A549 (cell line): ENCODE data around the gene ARHGEF7. TPM values are rescaled to one million over a fixed set of nuclear protein-coding genes. Genes with fewer than 3 reads are reported as not detected.
A peak's percentile ranks its signal among the peaks of the same experiment; 100 is the strongest.

Experiments used
- ATAC-seq, 2 experiments: fragments of 200-7000 bp in 1 of 2; fragments of >200 bp in 1 of 2; cut with Nextera tagmentation in 1 of 2; cut with Tn5 transposase in 1 of 2; 3 replicates each; pipeline versions ENCODE4 v1.8.0 to v1.9.1; 2018 to 2020; ENCODE audit warnings: mild to moderate bottlenecking in 1 of 2, moderate library complexity in 1 of 2
- CTCF ChIA-PET: fragments of 300-600 bp; sonication (Branson Sonifier 250); formaldehyde crosslinking; extraction: SDS; loops from one replicate; lab custom pipeline; 2021; ENCODE audit warnings: antibody characterized with exemption, inconsistent platforms; lab: Yijun Ruan, JAX
- POLR2A ChIA-PET: fragments of 350-600 bp; formaldehyde crosslinking; extraction: SDS; loops from one replicate; lab custom pipeline; 2021; ENCODE audit warnings: antibody characterized with exemption, inconsistent platforms; lab: Yijun Ruan, JAX
- DNase-seq, 2 experiments: peaks; one replicate each; pipeline versions ENCODE4 v3.0.0 to v3.0.0-alpha.2; 2011 to 2016; ENCODE audit warnings: low read depth in 1 of 2, low spot score in 1 of 2
- FAIRE-seq: peaks from 2 replicates; lab custom pipeline; 2011; peaks lifted over from hg19 to GRCh38; lab: Jason Lieb, UNC
- H3K27ac ChIP-seq, 2 experiments: fragments of >200 bp; sonication (Bioruptor Twin); formaldehyde crosslinking; 3 replicates each; pipeline ENCODE4 v1.5.1; 2016 to 2017
- H3K4me1 ChIP-seq: fragments of >200 bp; sonication (Bioruptor Twin); formaldehyde crosslinking; 3 replicates; pipeline ENCODE4 v1.6.1; 2016
- H3K4me2 ChIP-seq: fragments of >200 bp; sonication (Bioruptor Twin); formaldehyde crosslinking; 3 replicates; pipeline ENCODE4 v1.6.1; 2016
- H3K4me3 ChIP-seq: fragments of >200 bp; sonication (Bioruptor Twin); formaldehyde crosslinking; 3 replicates; pipeline ENCODE4 v1.5.1; 2016
- H3K9me3 ChIP-seq: fragments of >200 bp; sonication (Bioruptor Twin); formaldehyde crosslinking; 3 replicates; pipeline ENCODE4 v1.6.1; 2016
- CBX8 ChIP-seq: fragments of 200-600 bp; sonication (generic); IDR thresholded peaks from 2 replicates; pipeline ENCODE4 v1.6.1; 2016
- CEBPB ChIP-seq, 2 experiments: fragments of >200 bp in 1 of 2; sonication (Bioruptor Twin) in 1 of 2; formaldehyde crosslinking in 1 of 2; IDR thresholded peaks; 2 replicates each; pipeline ENCODE4 v1.6.1; 2012 to 2016
- CHD2 ChIP-seq: fragments of 150-350 bp; IDR thresholded peaks from 2 replicates; pipeline ENCODE4 v1.6.1; 2014; ENCODE audit warnings: low read length; ENCODE audit not compliant: partially characterized antibody
- EHMT2 ChIP-seq: fragments of 200-600 bp; sonication (generic); IDR thresholded peaks from 2 replicates; pipeline ENCODE4 v1.6.1; 2016; ENCODE audit warnings: antibody characterized with exemption, low read depth, mild to moderate bottlenecking, moderate library complexity
- ESRRA ChIP-seq: fragments of 150-350 bp; IDR thresholded peaks from 2 replicates; pipeline ENCODE4 v1.6.1; 2014; ENCODE audit warnings: mild to moderate bottlenecking, low read length, borderline replicate concordance
- FOSB ChIP-seq: fragments of 250-450 bp; sonication (Bioruptor Pico); IDR thresholded peaks from 2 replicates; pipeline ENCODE4 v1.5.0; 2020; ENCODE audit warnings: mild to moderate bottlenecking, moderate library complexity
- FOSL2 ChIP-seq, 2 experiments: fragments of 450-650 bp in 1 of 2; fragments of >200 bp in 1 of 2; sonication (Bioruptor Twin) in 1 of 2; formaldehyde crosslinking; IDR thresholded peaks; 2 replicates each; pipeline versions ENCODE4 v1.5.0 to v1.6.1; 2016 to 2020; ENCODE audit warnings: mild to moderate bottlenecking in 1 of 2, moderate library complexity in 1 of 2
- GATA3 ChIP-seq: IDR thresholded peaks from 2 replicates; pipeline ENCODE4 v1.6.1; 2012; ENCODE audit warnings: borderline replicate concordance
- HMGXB4 ChIP-seq: fragments of 250-450 bp; sonication (Bioruptor Pico); IDR thresholded peaks from 2 replicates; pipeline ENCODE4 v1.5.0; 2021; ENCODE audit warnings: mild to moderate bottlenecking, moderate library complexity, borderline replicate concordance
- HOXB5 ChIP-seq: fragments of 250-450 bp; sonication (Bioruptor Pico); IDR thresholded peaks from 2 replicates; pipeline ENCODE4 v1.5.0; 2020; ENCODE audit warnings: mild to moderate bottlenecking, moderate library complexity
- MAFK ChIP-seq: fragments of 450-650 bp; IDR thresholded peaks from 2 replicates; pipeline ENCODE4 v1.6.1; 2014; ENCODE audit not compliant: partially characterized antibody
- NPAS2 ChIP-seq: fragments of 250-450 bp; sonication (Bioruptor Pico); IDR thresholded peaks from 2 replicates; pipeline ENCODE4 v1.8.0; 2022; ENCODE audit warnings: mild to moderate bottlenecking, moderate library complexity, borderline replicate concordance
- RCOR1 ChIP-seq: fragments of 150-350 bp; IDR thresholded peaks from 2 replicates; pipeline ENCODE4 v1.6.1; 2014; ENCODE audit warnings: antibody characterized with exemption, low read length, low read depth
- REST ChIP-seq: fragments of 200-600 bp; sonication (generic); IDR thresholded peaks from 2 replicates; pipeline ENCODE4 v1.6.1; 2016; ENCODE audit warnings: antibody characterized with exemption, mild to moderate bottlenecking, moderate library complexity
- RNF2 ChIP-seq: fragments of 200-600 bp; sonication (generic); IDR thresholded peaks from 2 replicates; pipeline ENCODE4 v1.6.1; 2016; ENCODE audit warnings: low read depth, mild to moderate bottlenecking, antibody characterized with exemption, moderate library complexity, borderline replicate concordance
- SREBF2 ChIP-seq: fragments of 450-650 bp; IDR thresholded peaks from 2 replicates; pipeline ENCODE4 v1.6.1; 2014; ENCODE audit warnings: mild to moderate bottlenecking, moderate library complexity
- TP53 ChIP-seq: fragments of 250-450 bp; sonication (Bioruptor Pico); IDR thresholded peaks from 2 replicates; pipeline ENCODE4 v1.5.0; 2021; ENCODE audit warnings: mild to moderate bottlenecking, moderate library complexity
- ZFP36 ChIP-seq: fragments of 450-650 bp; IDR thresholded peaks from 2 replicates; pipeline ENCODE4 v1.6.1; 2014; ENCODE audit warnings: borderline replicate concordance; ENCODE audit not compliant: partially characterized antibody
- WGBS: methylation state at CpG from one replicate; pipeline ENCODE4 v1.1.6; 2017; ENCODE audit errors: missing lambda C conversion rate; 5-methylcytosine and 5-hydroxymethylcytosine counted together
- polyA plus RNA-seq, 4 experiments: library from polyadenylated mRNA; depleted of rRNA in 3 of 4; stranded (reverse); fragments of >200 nt; fragmentation: RNase III in 1 of 4; extraction: RNeasy Plus Mini Kit Qiagen cat#74134 plus additional on column Dnase treatment in 1 of 4; gene quantifications; 2 replicates in 3 of 4; 3 replicates in 1 of 4; pipeline ENCODE4 v1.2.3, GENCODE V29; 2011 to 2017
- TF ChIP-seq, protein P1 (sequence below): fragments of 150-350 bp; IDR thresholded peaks from 2 replicates; pipeline ENCODE4 v1.6.1; 2014; ENCODE audit warnings: low read depth, mild to moderate bottlenecking, low read length
- TF ChIP-seq, protein P2 (sequence below): IDR thresholded peaks from 2 replicates; pipeline ENCODE4 v1.6.1; 2012

The ARHGEF7 gene
- polyA plus RNA-seq, 2 of the 4 experiments (the other 2 are of a cell fraction) = 21.1 to 23.1 TPM

DNA sequence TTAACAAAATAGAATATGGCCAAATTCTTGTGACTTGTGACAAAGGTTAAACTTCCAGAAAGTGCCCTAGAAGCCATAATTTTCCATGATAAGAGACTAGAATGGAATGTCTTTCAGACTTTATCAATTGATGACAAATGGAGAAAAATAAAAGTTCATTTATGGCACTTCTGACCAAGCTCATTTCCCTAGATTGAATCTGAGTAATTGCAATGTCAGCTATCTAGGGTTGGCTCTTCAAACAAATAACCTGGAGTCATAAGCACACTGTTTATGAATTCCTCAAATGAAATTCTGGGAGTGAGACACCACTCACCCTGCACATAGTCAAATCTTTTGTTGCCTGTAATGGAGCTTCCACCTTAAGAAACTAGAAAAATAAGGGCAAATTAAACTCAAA lies 11.4 kb downstream of the ARHGEF7 start:
- FAIRE-seq = no peak

GRCh38 chr13:111129465-111130115 lies 14.5 kb downstream of the ARHGEF7 start:
- TF ChIP-seq CEBPB (IDR thresholded peaks at IDR 0.05) = no peak
- TF ChIP-seq, protein P1, sequence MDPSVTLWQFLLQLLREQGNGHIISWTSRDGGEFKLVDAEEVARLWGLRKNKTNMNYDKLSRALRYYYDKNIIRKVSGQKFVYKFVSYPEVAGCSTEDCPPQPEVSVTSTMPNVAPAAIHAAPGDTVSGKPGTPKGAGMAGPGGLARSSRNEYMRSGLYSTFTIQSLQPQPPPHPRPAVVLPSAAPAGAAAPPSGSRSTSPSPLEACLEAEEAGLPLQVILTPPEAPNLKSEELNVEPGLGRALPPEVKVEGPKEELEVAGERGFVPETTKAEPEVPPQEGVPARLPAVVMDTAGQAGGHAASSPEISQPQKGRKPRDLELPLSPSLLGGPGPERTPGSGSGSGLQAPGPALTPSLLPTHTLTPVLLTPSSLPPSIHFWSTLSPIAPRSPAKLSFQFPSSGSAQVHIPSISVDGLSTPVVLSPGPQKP = no peak
- WGBS = 22% methylated on average over 9 of the region's 9 CpGs
- H3K4me2 ChIP-seq = no peak overlapping the region
- no peaks in the 10 kb centered on the region for H3K4me1 ChIP-seq
- ATAC-seq (no peak), DNase-seq (no peak), FAIRE-seq (no peak)
- no peak overlapping the region for H3K4me3 ChIP-seq
- H3K27ac ChIP-seq = no peak overlapping the region
- H3K9me3 ChIP-seq = no peaks in the 10 kb centered on the region
- POLR2A ChIA-PET = no interaction called here
- CTCF ChIA-PET = no interaction called here

More for the DNA sequence above, 11.4 kb downstream of the ARHGEF7 start:
- H3K4me3 ChIP-seq = no peak overlapping the region
- TF ChIP-seq MAFK (peak; percentile 56), CHD2 (no peak)
- TF ChIP-seq, all 56 proteins: peak for 1
- Histone ChIP-seq H3K27ac (no peak overlapping the region), H3K4me1 (no peaks in the 10 kb centered on the region), H3K9me3 (no peaks in the 10 kb centered on the region), H3K4me2 (no peak overlapping the region)
- DNase-seq (no peak), ATAC-seq (no peak)
- POLR2A ChIA-PET = no interaction called here
- CTCF ChIA-PET = interaction anchor here (0.7 kb wide), 1 partner anchor 408 kb away, joined by 3 read pairs; no protein-coding TSS in a partner anchor

DNA sequence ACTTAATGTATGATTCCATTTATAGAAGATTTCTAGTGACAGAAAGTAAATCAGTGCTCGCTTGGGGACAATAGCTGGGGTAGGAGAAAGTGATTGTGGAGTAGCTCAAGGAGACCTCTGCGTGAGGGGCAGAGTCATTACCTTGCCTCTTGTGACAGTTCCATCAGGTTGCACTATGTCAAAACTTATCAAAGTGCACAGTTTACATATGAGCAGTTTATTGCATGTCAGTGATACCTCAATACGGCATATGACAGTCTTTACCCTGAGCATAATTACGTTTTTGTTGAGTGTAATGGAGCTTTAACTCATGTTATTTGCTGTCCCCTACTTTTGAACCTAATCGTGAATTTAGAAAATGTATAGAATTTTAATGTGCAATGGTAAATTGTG lies 15.0 kb downstream of the ARHGEF7 start:
- 36% methylated on average over 5 of the region's 5 CpGs for WGBS
- POLR2A ChIA-PET = no interaction called here

More for the DNA sequence above, 15.0 kb downstream of the ARHGEF7 start:
- TF ChIP-seq FOSB = no peak
- no peak for TF ChIP-seq ZFP36
- TF ChIP-seq REST = no peak
- TF ChIP-seq, protein P2, sequence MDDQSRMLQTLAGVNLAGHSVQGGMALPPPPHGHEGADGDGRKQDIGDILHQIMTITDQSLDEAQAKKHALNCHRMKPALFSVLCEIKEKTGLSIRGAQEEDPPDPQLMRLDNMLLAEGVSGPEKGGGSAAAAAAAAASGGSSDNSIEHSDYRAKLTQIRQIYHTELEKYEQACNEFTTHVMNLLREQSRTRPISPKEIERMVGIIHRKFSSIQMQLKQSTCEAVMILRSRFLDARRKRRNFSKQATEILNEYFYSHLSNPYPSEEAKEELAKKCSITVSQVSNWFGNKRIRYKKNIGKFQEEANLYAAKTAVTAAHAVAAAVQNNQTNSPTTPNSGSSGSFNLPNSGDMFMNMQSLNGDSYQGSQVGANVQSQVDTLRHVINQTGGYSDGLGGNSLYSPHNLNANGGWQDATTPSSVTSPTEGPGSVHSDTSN = no peak
- TF ChIP-seq ESRRA = no peak
- no peak for TF ChIP-seq HMGXB4 (CRISPR knock-in tag)
- TF ChIP-seq TP53 = no peak
- TF ChIP-seq FOSL2 (IDR thresholded peaks at IDR 0.05) = no peak
- TF ChIP-seq FOSL2 (CRISPR knock-in tag; IDR thresholded peaks at IDR 0.05) = no peak
- no peak for TF ChIP-seq CEBPB (IDR thresholded peaks at IDR 0.05)
- TF ChIP-seq HOXB5 (CRISPR knock-in tag) = no peak
- TF ChIP-seq GATA3 = no peak
- no peak for TF ChIP-seq NPAS2 (CRISPR knock-in tag)
- TF ChIP-seq SREBF2 = no peak
- TF ChIP-seq EHMT2 = no peak
- TF ChIP-seq CBX8 = no peak
- no peak for TF ChIP-seq RNF2
- TF ChIP-seq RCOR1 = no peak
- TF ChIP-seq, all 56 proteins: peak for 0
- no peak for ATAC-seq
- DNase-seq = no peak
- CTCF ChIA-PET = interaction anchor here (1.0 kb wide), 1 partner anchor 51 kb away, joined by 3 read pairs; no protein-coding TSS in a partner anchor
- no peak overlapping the region for H3K4me2 ChIP-seq
- H3K9me3 ChIP-seq = no peaks in the 10 kb centered on the region
- FAIRE-seq = no peak
- no peak overlapping the region for H3K27ac ChIP-seq
- no peaks in the 10 kb centered on the region for H3K4me1 ChIP-seq
- H3K4me3 ChIP-seq = no peak overlapping the region
